Fibroblast of skin of right biceps (primary cell): Measurements from ENCODE around the gene CSPG4.
"Not testable (repeated sequence)": the region's sequence is repeated elsewhere in the genome, so short reads cannot be mapped to it uniquely, and the experiment has no call there.

ENCODE experiments used
- DNase-seq: peaks from one replicate; pipeline ENCODE4 v3.0.0-alpha.2; 2013

CSPG4 gene

DNA sequence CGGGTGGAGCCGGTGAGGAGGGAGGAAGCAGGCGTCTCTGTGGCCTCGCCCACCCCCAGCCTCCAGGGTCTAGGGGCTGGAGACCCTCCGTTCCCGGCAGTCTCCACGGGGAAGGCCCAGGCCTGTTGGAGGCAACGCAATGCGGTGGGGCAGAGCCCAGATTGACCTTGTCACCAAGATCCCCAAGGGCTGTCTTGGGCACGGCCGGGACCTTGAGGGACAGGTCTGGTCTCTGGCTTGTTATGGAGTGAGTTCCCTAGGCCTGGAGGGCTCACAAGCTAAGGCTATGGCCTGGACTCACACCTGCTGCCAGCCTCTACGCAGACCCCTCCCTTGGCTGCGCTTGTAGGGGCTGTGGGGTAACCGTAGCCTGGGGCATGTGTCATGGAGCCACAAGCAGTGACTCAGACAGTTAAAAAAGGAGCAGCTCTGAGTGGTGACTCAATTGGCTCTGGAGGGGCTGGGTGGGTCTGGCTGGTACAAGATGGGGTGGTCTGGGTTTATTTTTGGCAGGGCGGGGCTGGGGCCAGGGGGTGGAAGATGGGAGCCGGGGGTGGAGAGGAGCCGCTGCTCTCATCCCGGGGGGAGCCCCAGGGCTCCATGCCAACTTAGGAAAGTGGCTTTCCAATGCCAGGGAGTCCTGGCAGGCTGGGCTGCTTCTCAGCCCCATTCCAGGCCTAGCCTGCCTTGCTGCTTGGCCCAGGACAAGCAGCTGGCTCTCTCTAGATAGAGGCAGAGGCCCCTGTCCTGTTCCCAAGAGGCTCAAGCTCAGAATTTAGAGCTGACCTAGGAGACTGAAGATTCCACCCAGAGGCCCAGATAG lies 9.0 kb downstream of the CSPG4 start:
- DNase-seq = not testable (repeated sequence)

DNA sequence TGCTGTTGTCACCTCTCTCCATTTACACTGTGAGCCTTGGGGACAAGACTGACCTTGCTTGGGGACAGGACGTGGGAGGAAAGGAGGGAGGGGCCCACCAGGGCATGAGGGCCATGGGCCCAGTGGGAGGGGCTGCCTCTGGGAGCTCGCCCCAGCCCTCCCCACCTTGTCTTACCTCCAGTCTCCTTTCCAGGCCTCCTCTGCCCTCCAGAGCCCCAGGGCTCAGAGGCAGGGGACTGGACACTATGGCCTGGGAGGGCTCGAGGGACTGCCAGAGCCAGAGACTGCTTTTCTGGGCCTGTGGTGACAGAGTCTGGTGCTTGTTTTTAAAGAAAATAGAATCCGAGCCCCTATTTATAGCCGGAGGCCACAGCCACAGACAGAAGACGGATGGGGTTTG lies 10.2 kb downstream of the CSPG4 start:
- no peak for DNase-seq

DNA sequence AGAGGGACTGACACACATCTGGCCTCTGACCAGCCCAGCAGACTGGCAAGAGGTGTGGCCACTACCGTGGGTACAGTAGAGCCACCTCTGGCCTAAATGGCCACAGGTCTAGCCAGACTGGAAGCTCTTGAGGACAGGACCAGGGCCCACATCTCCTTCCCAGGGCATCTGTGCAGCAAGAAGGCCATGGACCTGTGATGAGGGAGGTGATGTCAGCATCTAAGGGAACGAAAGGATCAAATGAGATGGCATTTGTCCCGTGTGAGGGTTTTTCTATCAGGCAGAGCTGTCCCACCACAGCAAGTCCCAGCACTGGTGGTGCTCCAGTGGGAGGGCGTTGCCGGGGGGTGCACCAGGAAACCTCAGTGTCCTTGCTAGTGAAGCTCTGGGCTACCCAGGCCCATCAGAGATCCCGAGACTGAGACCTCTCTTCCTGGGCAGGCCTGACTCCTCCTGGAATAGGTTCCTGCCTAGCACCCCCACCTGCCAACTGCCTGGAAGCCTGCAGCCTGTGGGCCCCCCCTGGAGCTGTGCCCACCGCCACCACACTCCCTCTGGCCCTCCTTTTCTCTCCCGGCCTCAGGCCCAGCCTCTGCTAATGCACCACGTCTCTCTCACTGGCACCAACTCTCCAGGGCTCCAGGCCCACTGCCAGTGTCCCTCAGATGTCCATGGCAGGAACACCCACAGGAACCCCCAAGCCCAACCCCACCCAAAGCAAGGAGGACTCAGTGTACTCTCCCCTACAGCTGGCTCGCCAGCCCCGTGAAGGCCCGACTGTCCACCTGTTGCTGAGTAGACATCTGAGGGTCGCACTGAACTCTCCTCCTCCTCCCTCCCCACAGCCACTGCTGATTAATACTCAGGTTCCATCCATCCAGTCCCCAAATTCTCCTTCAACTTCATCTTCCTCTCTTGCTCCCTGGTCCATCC lies 11.3 kb downstream of the CSPG4 start:
- not testable (repeated sequence) for DNase-seq

DNA sequence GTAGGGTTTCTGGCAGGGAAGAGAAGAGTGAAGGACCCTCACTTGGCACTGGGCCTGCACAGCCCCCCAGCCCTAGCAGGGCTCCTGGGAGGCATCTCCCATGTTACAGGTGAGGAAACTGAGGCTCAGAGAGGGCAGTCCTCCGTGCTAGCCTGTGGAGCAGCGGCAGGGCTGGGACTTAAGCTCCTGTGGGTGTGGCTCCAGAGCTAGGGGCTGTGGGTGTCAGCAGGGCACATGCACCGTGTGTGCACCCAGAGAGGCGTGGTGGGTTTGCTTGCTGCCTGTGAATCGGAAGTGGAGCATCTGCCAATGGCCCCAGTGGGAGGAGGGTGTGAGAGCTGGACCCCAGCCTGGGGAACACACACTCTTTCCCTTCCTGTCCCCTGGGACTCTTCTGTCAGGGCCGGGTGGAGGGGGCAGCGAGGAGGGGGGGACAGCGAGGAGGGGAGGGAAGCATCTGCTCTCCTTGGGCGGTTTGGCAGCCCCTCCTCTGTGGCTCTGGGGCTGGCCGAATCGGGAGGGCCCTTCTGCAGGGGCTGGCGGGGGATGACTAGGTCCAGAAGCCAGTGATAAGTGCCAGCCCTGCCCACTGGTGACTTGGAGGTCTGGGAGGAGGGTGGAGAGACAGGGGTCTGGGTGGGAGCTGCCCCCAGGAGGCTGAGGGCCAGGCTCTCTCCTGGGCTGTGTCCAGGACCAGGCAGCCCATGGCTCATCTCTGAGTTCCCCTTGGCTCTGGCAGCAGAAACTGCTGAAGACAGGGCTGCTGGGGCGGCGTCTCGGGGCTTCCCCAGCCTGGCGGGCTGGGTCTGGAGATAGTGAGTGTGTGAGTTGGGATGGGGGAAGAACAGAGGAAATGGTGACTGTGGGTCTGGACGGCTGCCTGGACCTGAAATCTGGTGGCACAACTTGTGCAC lies 12.4 kb downstream of the CSPG4 start:
- DNase-seq = peak; percentile 88

DNA sequence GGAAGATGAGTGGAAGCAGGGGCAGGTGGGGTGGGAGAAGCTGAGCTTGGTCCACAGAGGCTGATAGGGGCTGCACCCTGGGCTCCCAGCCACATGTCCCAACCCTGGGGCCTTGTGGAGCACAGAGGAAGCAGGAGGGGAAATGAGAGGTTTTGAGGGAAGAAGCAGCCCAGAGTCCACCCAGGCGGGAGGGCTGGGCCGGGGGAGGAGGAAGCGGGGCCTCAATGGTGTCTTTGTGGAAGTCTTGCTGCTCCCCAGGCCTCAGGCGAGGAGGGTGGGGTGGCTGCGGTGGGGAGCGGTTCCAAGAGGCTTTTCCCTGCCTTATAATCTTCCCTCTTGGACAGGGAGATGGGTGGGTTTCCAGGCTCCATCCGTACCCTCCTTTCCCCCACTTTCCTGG lies 13.1 kb downstream of the CSPG4 start:
- not testable (repeated sequence) for DNase-seq

DNA sequence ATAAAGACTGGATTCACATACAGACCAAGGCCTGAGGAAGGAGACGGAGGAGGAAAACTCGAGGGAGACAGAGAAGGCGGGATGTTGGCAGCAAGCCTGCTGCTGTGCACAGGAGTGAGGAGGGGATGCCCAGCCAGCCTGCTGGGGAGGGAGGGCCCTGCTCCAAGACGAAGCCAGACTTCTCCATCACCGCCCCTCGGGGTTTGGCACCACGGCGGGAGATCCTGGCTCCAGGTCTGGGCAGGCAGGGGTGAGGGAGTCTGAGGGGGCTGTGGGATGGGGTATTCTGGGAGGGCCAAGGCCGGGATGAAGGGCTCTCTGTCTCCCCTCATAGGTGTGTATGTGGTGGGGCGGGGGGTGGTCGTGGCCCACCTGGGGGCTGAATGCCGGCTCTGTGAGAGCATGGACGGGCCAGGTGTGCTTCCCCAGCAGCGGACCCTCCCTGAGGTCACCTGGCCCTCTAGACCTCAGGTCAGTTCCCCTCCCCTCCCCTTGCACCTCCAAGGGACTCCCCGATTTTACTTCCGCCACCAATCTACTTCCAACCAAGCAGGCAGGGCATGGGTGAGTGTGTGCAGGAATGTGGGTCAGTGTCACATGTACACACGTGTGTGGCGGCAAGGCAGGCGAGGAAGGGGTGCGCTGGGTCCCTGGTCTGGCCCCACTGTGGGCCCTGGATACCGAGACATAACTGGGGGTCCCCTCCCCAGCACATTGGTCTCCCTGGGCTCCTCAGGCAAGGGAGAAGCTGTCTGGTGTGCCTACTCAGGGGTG lies 14.5 kb downstream of the CSPG4 start:
- DNase-seq = not testable (repeated sequence)

DNA sequence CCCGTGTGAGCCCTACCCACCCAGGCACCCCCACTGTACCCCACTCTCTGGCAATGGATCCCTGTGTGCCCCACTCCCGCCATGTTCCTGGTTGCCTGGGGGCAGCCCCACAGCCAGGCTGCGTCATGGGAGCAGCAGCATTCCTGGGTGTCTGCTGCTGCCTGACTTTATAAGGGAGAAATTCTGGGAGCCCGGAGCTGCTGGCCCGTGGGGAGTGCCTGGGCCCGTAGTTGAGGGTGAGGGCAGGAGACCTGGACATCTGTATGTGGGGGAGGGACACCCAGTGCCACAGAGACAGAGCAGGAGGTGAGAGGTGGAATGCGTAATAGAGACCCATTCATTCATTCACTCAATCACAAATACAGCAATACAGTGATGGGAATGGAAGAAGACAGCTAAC lies 15.1 kb downstream of the CSPG4 start:
- DNase-seq = no peak

DNA sequence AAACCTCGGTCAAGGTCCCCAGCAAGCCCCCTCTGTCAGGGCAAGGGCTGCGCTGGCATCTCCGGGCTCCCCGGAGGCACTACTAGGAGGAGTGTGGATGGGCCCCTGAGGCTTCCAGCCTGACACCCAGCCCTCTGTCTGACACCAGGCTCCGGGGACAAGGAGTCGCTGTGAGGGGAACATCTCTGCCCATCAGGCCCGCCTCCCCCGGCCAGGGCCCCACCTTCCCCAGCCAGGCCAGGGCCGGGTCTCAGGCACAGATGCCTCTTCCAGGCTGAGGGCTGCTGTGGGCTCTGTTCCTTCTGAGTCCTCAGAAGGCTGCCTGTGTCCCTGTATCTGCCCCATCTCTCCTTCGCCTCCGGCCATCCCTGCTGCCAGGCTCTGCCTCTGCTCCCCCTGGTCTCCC lies 15.8 kb downstream of the CSPG4 start:
- no peak for DNase-seq

DNA sequence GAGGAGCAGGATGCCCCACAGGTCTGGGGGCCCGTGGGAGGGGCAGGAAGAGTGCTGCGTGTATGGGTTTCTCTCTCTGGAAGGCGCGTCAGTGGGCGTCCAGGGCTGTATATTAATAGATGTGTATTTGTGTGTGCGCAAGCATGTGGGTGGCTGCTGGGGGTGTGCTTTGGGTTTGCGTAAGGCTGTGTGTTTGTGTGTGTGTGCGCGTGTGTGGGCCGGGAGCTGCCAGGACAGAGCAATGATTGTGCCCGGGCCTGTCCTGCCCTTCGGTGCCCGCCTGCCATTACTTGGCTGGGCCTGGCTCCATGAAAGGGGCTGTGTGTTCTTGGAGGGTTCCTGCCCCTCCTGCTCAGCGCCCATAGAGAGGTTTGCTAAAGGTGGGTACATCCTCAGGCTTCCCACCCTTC lies 16.3 kb downstream of the CSPG4 start:
- no peak for DNase-seq

DNA sequence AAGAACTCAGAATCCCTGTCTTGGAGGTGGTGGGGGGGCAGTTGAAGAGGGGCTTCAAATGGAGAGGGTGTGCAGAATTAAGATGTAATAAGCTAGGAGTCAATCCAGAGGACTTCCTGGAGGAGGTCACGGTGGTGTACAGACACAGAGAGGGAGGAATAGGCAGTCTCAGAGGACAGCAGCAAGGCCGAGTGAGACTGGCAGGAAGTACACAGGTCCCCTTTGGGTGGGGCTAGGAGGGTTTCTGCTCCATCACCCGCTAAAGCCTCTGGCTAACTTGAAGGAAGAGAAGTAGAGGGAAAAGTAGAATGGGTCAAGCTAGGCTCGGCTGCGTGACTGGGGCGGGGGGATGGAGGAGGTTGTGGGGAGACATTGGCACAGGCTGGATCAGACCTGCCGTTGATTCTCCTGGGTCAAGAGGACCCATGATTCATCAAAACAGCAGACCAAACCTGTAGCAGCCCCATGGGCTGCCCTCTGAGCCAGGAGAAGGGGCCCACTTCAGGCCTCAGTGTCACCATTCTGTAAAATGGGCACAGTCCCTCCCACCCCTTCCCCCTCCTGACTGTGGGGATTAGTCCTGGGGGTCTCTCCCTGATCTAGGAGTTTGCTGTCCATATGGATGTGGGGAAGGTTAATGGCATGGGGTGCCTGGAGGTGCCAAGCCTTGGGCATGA lies 16.9 kb downstream of the CSPG4 start:
- no peak for DNase-seq

DNA sequence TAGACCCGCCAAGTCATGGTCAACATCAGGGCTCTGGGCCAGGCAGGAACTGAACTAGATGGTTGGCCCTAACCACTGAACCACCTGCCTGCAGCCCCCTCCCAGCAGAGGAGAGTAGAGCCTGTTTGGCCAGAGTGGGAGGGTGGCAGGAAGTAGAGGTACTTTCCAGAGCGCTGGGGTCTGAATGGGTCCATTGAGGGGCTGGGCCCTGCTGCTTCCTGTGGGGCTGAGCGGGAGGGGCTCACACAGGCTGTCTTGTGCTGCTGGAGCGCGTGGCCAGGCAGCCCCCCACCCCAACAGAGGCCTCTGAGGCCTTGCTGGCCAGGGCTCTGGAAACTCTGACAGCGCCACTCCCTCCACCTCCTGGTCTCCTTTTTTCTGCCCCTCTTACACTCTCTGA lies 17.4 kb downstream of the CSPG4 start:
- DNase-seq = no peak

DNA sequence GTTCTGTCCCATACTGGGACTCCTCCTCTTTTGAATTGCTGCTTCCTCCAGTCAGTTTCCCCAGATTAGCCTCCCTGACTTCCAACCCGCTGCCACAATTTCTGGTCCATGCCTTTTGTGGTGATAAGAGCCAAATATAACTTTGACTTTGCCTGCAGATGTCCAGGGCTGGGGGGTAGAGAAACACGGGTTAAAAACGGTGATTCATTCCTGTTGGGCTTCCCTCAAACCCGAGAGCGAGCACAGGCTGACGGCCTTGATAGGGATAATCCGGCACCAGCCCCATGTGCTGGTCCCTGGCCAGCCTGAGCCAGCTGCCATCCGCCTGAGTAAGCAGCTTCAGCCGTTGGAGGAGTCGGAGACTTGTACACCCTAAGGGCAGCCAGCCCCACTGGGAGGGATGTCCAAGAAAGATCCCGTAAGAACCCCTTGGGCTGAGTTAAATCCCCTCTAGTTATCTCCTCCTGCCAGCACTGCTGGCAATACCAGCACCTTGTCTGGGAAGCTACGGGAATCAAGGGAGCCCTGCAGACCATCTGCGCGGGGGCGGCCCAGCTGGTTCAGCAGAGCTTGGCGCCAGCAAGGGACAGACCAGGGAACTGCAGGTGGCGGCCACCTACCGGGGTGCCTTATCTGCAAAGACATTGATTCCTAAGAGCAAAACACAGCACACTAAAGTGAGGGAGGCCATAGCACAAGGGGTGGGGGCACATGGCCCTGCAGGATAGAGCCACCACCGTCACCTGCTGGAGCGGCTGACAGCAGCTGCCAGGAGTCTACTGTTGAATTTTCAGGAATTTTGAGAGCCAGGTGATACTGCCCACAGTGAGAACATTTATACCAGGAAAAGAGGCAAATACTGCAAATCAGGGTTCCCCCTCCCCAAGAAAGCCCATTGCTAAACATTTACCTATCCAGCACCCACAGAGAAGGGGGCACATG lies 18.1 kb downstream of the CSPG4 start:
- peak; percentile 98 for DNase-seq

DNA sequence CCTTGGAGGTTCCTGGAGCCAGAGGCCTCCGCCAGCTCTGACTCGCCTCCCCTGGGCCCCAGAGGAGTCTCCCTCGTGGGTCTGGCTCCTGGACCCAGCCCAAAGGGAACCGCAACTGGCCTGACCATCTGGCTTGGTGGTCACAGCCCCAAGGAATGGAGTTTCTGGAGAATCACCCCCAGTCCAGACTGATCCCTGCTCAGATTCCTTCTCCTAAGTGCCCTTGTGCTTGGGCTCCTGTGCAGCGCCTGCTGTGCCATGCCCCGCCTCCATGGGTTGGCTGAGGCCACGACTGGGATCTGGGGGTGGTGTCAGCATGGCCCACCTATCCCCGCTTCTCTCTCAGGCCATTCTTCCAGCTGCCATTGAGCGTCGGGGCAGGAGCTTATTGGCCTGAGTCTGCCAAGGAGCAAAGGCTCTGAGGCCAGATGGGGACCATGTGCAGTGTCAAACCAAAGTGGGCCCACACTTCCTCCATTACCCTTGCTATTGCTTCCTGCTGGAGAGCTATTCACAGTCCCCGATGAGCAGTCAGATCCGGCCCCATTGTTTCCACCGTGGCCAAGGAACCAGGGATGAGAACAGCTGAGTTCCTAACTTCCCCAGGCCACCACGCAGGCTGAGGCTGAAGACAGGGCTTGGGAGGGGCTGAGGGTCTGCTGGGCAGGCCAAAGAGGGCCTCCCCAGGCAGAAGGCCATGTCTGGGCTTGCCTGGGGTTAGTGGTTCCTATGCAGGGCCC lies 19.0 kb downstream of the CSPG4 start:
- peak; percentile 79 for DNase-seq

DNA sequence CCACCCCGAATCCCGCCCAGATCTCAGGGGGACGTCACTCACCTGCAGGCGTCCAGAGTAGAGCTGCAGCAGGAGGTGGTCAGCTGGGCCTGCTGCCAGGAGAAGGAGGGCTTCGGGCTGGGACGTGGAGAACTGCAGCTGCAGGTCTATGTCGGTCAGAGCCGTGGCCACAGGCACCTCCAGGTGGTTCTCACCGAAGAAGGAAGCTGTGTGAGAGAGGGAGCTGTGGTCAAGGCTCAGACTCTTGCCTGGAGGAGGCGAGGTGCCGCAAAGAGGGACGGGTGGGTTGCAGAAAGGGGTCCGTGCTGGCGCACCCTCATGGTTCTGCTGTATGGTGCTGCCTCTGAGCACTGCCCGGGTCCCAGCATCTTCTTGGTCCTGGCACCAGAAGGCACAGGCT lies 19.6 kb downstream of the CSPG4 start:
- not testable (repeated sequence) for DNase-seq

DNA sequence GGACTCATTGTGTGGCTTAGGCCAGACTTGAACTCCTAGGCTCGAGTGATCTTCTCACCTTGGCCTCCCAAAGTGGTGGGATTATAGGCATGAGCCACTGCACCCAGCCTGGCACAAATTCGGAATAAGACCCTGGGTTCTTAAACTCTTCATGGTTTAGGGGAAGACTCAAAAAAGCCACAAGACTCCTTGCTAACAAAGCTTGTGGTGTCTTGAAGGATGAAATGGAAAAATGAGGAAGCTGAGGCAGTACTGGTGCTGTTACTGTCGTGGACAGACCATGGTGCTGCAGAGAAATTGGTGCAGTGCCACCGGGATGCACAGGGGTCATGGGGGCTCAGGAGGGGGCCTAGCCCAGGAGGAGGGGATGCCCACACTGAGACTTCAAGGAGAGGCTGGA lies 20.3 kb downstream of the CSPG4 start:
- DNase-seq = not testable (repeated sequence)

DNA sequence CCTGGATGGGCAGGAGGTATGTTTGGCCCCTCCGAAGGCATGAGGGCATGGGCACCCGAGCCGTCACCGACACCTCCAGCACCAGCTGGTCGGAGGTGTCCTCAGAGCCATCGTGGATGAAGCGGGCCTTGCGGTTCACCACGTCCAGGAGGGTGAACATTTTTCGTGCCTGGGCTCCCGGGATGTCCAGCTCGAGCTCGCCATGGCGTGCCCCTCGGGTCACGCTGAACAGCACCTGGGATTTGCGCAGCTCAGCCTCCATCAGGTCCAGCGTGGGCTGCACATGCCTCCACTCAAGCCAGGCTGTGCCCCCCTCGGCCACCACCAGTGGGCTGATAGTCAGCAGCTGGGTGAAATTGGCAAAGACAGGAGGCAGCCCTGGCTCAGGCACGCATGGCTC lies 23.2 kb downstream of the CSPG4 start:
- not testable (repeated sequence) for DNase-seq

DNA sequence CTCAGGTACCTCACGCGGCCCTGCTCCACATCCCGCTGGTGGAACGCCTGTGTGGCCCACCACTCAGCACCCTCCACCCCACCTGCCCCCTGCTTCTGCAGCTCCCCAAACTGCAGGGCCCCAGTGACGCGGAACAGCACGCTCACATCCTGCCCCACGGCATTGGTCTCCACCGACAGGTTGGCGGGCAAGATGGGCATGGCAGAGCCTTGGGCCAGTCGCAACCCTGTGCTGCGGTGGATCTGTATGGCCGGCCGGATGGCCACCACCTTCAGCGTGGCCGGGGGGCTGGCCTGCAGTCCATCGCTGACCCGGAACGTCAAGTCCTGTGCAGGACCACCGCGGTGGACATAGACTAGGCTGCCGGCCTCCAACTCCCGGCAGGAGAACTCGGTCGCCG lies 23.8 kb downstream of the CSPG4 start:
- DNase-seq = no peak

DNA sequence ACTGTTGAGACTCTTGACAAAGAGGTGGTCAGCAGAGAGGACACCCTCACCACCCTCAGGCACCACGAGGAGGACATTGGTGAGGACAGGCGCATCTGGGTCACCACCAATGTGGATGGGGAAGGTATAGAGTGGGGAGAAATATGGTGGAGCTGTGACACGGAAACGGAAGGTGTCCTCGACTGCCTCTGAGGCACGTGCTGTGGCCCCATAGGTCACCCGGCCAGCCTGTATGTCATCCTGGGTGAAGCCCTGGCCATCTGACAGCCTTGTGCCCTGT lies 24.4 kb downstream of the CSPG4 start:
- DNase-seq = no peak

DNA sequence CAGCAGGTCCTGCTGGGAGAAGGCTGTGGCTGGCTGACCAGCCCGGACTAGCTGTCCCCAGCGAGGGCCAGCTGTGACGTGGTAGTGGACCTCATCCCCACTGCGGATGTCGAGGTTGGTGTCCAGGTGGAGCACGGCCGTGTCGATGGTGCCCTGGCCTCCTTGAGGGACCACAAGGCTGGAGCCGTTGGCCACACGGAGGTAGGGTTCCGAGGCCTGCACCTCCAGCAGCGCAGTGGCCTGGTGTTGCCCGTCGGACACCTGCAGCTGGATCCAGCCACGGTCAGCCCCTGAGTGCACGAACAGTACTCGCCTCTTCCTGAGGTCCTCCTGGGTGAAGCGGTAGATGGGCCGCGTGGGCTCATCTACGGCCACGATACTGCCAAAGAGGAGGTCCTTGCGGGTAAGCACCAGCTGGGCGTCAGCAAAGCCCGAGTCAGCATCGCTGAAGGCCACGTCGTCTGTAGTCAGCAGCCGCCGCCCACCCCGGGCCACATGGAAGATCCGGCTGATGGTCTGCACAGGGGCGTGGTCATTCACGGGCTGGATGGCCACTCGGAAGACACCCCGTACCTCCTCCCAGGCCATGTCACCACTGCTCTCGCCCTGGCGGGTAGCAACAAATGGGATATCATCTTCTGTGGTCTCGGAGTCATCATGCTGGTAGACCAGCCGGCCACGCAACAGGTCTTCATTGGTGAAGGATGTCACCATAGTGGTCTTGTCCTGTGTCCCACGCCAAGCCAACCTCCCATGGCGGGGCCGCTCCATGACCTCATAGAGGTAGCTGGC lies 25.0 kb downstream of the CSPG4 start:
- DNase-seq = no peak
